ENCODE data around the gene NLRP4.

The NLRP4 gene

GRCh38 chr19:55867101-55867500, 30.8 kb downstream of the NLRP4 start:
- DNase-seq (ENCODE audit: low read depth) = no peak
- no peak for TF ChIP-seq CTCF (IDR thresholded peaks at IDR 0.05; ENCODE audit: control insufficient read depth, extremely low read depth, insufficient read depth)
- H3K4me3 ChIP-seq (ENCODE audit: low read depth, low read length) = no peak overlapping the region

- H3K4me3 ChIP-seq (ENCODE audit: low read depth, low read length) = no peak overlapping the region
- TF ChIP-seq CTCF (IDR thresholded peaks at IDR 0.05; ENCODE audit: control insufficient read depth, extremely low read depth, insufficient read depth) = no peak
- no peak for DNase-seq (ENCODE audit: low read depth)
Observed at GRCh38 chr19:55870736-55871135, 34.4 kb downstream of the NLRP4 start.

GRCh38 chr19:55877211-55877610, 40.9 kb downstream of the NLRP4 start:
- no peak for TF ChIP-seq CTCF (IDR thresholded peaks at IDR 0.05; ENCODE audit: control insufficient read depth, extremely low read depth, insufficient read depth)
- H3K4me3 ChIP-seq (ENCODE audit: low read depth, low read length) = no peak overlapping the region
- no peak for DNase-seq (ENCODE audit: low read depth)

GRCh38 chr19:55882626-55883025, 46.3 kb downstream of the NLRP4 start:
- DNase-seq (ENCODE audit: low read depth) = no peak
- no peak overlapping the region for H3K4me3 ChIP-seq (ENCODE audit: low read depth, low read length)
- TF ChIP-seq CTCF (IDR thresholded peaks at IDR 0.05; ENCODE audit: control insufficient read depth, extremely low read depth, insufficient read depth) = no peak

GRCh38 chr19:55898911-55899310, 62.6 kb downstream of the NLRP4 start:
- no peak for DNase-seq (ENCODE audit: low read depth)
- H3K4me3 ChIP-seq (ENCODE audit: low read depth, low read length) = no peak overlapping the region
- no peak for TF ChIP-seq CTCF (IDR thresholded peaks at IDR 0.05; ENCODE audit: control insufficient read depth, extremely low read depth, insufficient read depth)

- no peak for DNase-seq (ENCODE audit: low read depth)
- TF ChIP-seq CTCF (IDR thresholded peaks at IDR 0.05; ENCODE audit: control insufficient read depth, extremely low read depth, insufficient read depth) = no peak
- no peak overlapping the region for H3K4me3 ChIP-seq (ENCODE audit: low read depth, low read length)
Observed at GRCh38 chr19:55901369-55902079, 65.2 kb downstream of the NLRP4 start.
